GM12878 (cell line): Measurements from ENCODE around the gene SKIL. TPM values are rescaled to one million over a fixed set of nuclear protein-coding genes. Genes with fewer than 3 reads are reported as not detected.

Experiments used
- CREB1 ChIP-seq: IDR thresholded peaks from 2 replicates; pipeline ENCODE4 v1.6.1; 2012; ENCODE audit warnings: low read depth, mild to moderate bottlenecking, inconsistent platforms
- DPF2 ChIP-seq: fragments of 450-650 bp; IDR thresholded peaks from 2 replicates; pipeline ENCODE4 v1.6.1; 2017; ENCODE audit warnings: mild to moderate bottlenecking
- EZH2 ChIP-seq: IDR thresholded peaks from 2 replicates; pipeline ENCODE4 v1.6.1; 2012; ENCODE audit warnings: low read depth, mild to moderate bottlenecking, control low read depth, inconsistent platforms, low read length, borderline replicate concordance; ENCODE audit not compliant: control insufficient read depth
- GABPA ChIP-seq: IDR thresholded peaks from 2 replicates; pipeline ENCODE4 v1.6.1; 2014; ENCODE audit warnings: antibody characterized with exemption, low read depth, mild to moderate bottlenecking, inconsistent platforms
- GATAD2B ChIP-seq: fragments of 450-650 bp; conservative IDR thresholded peaks from 2 replicates; pipeline ENCODE4 v1.6.1; 2017; ENCODE audit warnings: low read depth, mild to moderate bottlenecking, moderate library complexity
- MXI1 ChIP-seq: fragments of 150-350 bp; IDR thresholded peaks from 2 replicates; pipeline ENCODE4 v1.6.1; 2011; ENCODE audit warnings: low read depth, mild to moderate bottlenecking, inconsistent platforms, low read length, improper control_type of control experiment
- NR2C1 ChIP-seq: fragments of 450-650 bp; IDR thresholded peaks from 2 replicates; pipeline ENCODE4 v1.6.1; 2017; ENCODE audit warnings: antibody characterized with exemption, mild to moderate bottlenecking, moderate library complexity
- RB1 ChIP-seq: fragments of 450-650 bp; formaldehyde crosslinking; IDR thresholded peaks from 2 replicates; pipeline ENCODE4 v1.6.1; 2017; ENCODE audit warnings: mild to moderate bottlenecking, borderline replicate concordance
- SIX5 ChIP-seq: IDR thresholded peaks from 2 replicates; pipeline ENCODE4 v1.6.1; 2011; ENCODE audit warnings: mild to moderate bottlenecking, low read depth, low read length, moderate library complexity; ENCODE audit not compliant: severe bottlenecking
- SMAD5 ChIP-seq: IDR thresholded peaks from 2 replicates; pipeline ENCODE4 v1.6.1; 2016; ENCODE audit warnings: antibody characterized with exemption, low read depth
- SREBF2 ChIP-seq: IDR thresholded peaks from 2 replicates; pipeline ENCODE4 v1.6.1; 2012; ENCODE audit warnings: mild to moderate bottlenecking, low read length
- TAF1 ChIP-seq: IDR thresholded peaks from 2 replicates; pipeline ENCODE4 v1.6.1; 2011; ENCODE audit warnings: mild to moderate bottlenecking, low read depth, low read length, borderline replicate concordance
- ZSCAN29 ChIP-seq: fragments of 450-650 bp; IDR thresholded peaks from 2 replicates; pipeline ENCODE4 v1.6.1; 2017; ENCODE audit warnings: mild to moderate bottlenecking, moderate library complexity
- polyA plus RNA-seq, 11 experiments: library from polyadenylated mRNA; depleted of rRNA in 4 of 11; unstranded in 6 of 11; stranded (reverse) in 5 of 11; fragments of >200 nt; fragmentation: Nextera tagmentation in 4 of 11; fragmentation: Illumina TruSeq in 1 of 11; extraction: Ambion mirVana in 4 of 11; extraction: Trizol in 1 of 11; gene quantifications; 1 replicate in 1 of 11; 2 replicates in 10 of 11; pipeline versions ENCODE4 v1.2.1 to v1.2.3, GENCODE V29; 2011 to 2016; ENCODE audit warnings: inconsistent platforms in 2 of 11, missing spikeins in 2 of 11, low read depth in 1 of 11
- total RNA-seq, 4 experiments: library from RNA; depleted of rRNA in 3 of 4; stranded (reverse); fragments of >200 nt in 3 of 4; fragmentation: Illumina TruSeq in 1 of 4; extraction: Trizol in 1 of 4; gene quantifications; 2 replicates each; pipeline versions ENCODE4 v1.2.1 to v1.2.3, GENCODE V29; 2013 to 2021
- TF ChIP-seq, protein P1 (sequence below): fragments of 450-650 bp; IDR thresholded peaks from 2 replicates; pipeline ENCODE4 v1.6.1; 2017; ENCODE audit warnings: borderline replicate concordance
- TF ChIP-seq, protein P2 (sequence below): IDR thresholded peaks from 2 replicates; pipeline ENCODE4 v1.6.1; 2011; ENCODE audit warnings: borderline replicate concordance, low read depth, mild to moderate bottlenecking, moderate library complexity, low read length; ENCODE audit not compliant: insufficient read depth, poor library complexity, severe bottlenecking
- TF ChIP-seq, protein P3 (sequence below): fragments of 450-650 bp; conservative IDR thresholded peaks from 2 replicates; pipeline ENCODE4 v1.6.1; 2017; ENCODE audit warnings: mild to moderate bottlenecking, moderate library complexity
- TF ChIP-seq, protein P4 (sequence below): IDR thresholded peaks from 2 replicates; pipeline ENCODE4 v1.6.1; 2011; ENCODE audit warnings: low read depth, mild to moderate bottlenecking, low read length, moderate library complexity, borderline replicate concordance; ENCODE audit errors: extremely low read depth

The SKIL gene
- total and polyA plus RNA-seq, 10 of the 15 experiments (the other 5 are each of a cell fraction or from before 2014, with no cell fraction given): 2.7 to 14.8 (median 6.7) TPM

DNA sequence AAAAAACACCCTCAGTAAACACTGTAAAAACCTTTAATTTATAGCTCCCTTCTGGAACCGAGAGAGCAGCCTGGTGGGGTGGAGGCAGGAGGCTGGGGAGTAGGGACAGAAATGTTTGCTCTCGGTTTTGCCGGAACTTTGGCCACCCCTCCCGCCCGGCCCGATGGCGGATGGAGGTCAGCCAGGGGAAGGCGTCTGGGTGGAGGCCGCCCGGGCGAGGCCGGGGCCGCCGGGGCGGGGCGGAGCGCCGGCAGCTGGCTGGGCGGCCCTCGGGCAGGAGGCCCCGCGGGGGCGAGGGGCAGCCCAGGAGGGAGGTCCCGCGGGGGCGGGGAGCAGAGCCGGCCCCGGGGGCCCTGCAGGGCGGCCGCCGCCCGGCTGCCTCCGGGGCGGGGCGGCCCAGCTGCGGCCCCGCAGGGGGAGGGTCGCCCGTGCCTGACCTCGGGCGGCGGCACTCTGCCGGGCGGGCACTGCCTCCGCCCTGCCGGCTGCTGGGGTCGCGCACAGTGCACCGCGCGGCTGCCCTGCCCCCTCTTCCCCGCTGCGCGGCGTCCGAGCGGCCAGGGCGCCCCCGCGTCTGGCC, 829 bp upstream of the SKIL start (continued):
- TF ChIP-seq, protein P1, sequence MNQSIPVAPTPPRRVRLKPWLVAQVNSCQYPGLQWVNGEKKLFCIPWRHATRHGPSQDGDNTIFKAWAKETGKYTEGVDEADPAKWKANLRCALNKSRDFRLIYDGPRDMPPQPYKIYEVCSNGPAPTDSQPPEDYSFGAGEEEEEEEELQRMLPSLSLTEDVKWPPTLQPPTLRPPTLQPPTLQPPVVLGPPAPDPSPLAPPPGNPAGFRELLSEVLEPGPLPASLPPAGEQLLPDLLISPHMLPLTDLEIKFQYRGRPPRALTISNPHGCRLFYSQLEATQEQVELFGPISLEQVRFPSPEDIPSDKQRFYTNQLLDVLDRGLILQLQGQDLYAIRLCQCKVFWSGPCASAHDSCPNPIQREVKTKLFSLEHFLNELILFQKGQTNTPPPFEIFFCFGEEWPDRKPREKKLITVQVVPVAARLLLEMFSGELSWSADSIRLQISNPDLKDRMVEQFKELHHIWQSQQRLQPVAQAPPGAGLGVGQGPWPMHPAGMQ: no peak
- TF ChIP-seq SREBF2 (no peak), EZH2 (no peak), TAF1 (peak; percentile 43; the same call in 1 of the 2 replicates), GATAD2B (peak; percentile 38), RB1 (no peak), CREB1 (peak; percentile 32; the same call in 1 of the 2 replicates), GABPA (0 out of 2 replicates have a peak, but pooled peaks have one; percentile 31), ZSCAN29 (peak; percentile 73; the same call in 1 of the 2 replicates), NR2C1 (peak; percentile 41; the same call in 1 of the 2 replicates), DPF2 (0 out of 2 replicates have a peak, but pooled peaks have one; percentile 70), MXI1 (0 out of 2 replicates have a peak, but pooled peaks have one; percentile 25), SMAD5 (no peak), SIX5 (no peak)
- TF ChIP-seq, protein P2, sequence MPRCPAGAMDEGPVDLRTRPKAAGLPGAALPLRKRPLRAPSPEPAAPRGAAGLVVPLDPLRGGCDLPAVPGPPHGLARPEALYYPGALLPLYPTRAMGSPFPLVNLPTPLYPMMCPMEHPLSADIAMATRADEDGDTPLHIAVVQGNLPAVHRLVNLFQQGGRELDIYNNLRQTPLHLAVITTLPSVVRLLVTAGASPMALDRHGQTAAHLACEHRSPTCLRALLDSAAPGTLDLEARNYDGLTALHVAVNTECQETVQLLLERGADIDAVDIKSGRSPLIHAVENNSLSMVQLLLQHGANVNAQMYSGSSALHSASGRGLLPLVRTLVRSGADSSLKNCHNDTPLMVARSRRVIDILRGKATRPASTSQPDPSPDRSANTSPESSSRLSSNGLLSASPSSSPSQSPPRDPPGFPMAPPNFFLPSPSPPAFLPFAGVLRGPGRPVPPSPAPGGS: peak; percentile 33
- TF ChIP-seq, protein P3, sequence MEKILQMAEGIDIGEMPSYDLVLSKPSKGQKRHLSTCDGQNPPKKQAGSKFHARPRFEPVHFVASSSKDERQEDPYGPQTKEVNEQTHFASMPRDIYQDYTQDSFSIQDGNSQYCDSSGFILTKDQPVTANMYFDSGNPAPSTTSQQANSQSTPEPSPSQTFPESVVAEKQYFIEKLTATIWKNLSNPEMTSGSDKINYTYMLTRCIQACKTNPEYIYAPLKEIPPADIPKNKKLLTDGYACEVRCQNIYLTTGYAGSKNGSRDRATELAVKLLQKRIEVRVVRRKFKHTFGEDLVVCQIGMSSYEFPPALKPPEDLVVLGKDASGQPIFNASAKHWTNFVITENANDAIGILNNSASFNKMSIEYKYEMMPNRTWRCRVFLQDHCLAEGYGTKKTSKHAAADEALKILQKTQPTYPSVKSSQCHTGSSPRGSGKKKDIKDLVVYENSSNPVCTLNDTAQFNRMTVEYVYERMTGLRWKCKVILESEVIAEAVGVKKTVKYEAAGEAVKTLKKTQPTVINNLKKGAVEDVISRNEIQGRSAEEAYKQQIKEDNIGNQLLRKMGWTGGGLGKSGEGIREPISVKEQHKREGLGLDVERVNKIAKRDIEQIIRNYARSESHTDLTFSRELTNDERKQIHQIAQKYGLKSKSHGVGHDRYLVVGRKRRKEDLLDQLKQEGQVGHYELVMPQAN: 0 out of 2 replicates have a peak, but pooled peaks have one; percentile 48
- TF ChIP-seq, protein P4, sequence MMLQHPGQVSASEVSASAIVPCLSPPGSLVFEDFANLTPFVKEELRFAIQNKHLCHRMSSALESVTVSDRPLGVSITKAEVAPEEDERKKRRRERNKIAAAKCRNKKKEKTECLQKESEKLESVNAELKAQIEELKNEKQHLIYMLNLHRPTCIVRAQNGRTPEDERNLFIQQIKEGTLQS: no peak
